Kidney capillary endothelial cell (primary cell): ENCODE results near the gene NOX1.
A peak's percentile ranks its signal among the peaks of the same experiment; 100 is the strongest.
"Not testable (repeated sequence)": the region's sequence is repeated elsewhere in the genome, so short reads cannot be mapped to it uniquely, and the experiment has no call there.

Experiments used
- DNase-seq: peaks from one replicate; pipeline ENCODE4 v3.0.0-alpha.2; 2018; ENCODE audit warnings: low spot score

The NOX1 gene

DNA sequence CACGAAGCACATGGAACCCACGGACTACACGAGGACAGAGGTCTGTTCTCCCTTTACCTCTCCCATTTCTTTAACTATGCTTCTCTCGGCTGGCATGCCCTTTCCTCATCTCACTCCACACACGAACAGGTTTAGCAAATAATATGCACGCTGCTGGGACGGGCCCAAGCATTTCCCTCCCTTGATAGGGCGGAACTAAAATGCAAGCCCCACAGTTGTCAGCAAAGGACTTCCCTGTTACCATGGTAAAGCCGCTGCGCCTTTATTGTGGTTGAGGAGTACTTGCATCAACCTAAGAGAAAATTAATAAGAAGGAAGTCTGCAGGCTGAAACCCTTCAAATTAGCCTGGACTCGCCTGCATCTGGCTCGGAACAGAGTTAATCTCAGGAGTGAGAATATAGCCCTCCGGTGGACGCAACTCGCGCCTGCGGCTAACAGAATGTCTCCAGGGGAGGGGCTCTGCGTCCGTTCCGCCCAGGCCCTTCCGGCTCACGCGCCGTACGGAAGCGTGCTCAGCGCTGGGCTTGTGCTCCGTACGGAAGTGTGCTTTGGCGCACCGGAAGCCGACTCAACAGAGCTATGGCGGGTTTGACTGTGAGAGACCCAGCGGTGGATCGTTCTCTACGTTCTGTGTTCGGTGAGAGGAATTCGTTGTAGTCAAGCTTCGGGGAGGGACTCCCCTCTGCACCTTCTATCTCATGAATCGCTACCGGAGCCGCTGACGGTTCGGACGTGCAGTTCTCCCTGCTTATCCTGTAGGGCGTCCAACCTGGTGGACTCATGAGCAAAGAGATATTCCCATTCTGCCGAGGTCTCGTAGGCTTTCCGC is 54.1 kb downstream of the NOX1 start, which contains the start of gene CSTF2:
Gene CSTF2 (plus strand): TSS at position 555 of the 830 bp plus-strand sequence. CDS start 26 bp downstream, at position 581.
- peak; percentile 61 for DNase-seq

DNA sequence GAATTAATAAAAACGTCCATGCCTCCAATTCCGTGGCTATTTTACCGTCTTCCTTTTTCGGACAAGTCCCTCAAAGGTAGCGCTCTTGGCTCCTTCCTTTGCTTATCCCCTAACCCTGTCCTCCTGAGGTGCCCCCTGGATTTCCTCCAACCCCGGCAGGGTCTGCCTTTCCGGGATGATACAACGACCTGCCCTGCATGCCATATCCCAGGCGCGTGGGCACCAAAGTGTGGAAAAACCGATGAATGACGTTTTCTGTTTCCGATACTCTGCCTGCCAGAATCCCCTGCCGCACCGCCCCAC is 54.7 kb downstream of the NOX1 start:
- no peak for DNase-seq

GRCh38 chrX:100817340-100817739 is 56.8 kb downstream of the NOX1 start:
- DNase-seq = no peak

GRCh38 chrX:100812216-100813158 is 61.7 kb downstream of the NOX1 start:
- no peak for DNase-seq

DNA sequence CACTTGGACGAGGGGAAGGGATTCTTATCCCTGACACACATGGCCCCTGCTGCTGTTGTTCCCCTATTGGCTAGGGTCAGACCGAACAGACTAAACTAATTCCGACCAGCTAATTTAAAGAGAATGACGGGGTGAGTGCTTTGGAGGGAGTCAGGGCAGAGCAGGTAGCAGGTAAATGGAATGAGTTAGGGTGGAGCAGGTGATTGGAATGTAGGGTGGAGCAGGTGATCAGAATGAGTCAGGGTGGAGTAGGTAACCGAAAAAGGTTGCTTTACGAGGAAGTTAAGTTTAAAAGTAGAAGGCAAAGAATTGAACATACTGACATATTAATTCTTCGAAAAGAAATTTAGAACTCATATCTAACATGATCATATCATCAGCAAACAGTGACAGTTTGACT is 65.9 kb downstream of the NOX1 start:
- DNase-seq = not testable (repeated sequence)

- DNase-seq = no peak
Observed at GRCh38 chrX:100804780-100805179, 69.4 kb downstream of the NOX1 start.

DNA sequence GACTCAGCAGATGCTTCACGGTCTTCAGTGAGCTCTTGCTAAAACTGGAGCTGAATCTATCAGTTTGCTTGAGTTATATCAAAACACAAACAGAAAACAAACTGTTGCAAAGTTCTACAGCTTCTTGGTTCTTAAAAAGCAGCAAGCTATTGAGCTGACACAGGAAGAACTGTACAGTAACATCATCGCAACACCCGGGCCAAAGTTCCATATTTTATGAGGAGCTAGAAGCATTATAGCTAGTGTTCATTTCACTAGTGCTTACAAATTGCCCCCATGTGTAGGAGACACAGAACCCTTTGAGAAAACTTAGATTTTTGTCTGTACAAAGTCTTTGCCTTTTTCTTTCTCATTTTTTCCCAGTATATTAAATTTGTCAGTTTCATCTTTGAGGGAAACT is 71.3 kb downstream of the NOX1 start:
- DNase-seq = no peak

DNA sequence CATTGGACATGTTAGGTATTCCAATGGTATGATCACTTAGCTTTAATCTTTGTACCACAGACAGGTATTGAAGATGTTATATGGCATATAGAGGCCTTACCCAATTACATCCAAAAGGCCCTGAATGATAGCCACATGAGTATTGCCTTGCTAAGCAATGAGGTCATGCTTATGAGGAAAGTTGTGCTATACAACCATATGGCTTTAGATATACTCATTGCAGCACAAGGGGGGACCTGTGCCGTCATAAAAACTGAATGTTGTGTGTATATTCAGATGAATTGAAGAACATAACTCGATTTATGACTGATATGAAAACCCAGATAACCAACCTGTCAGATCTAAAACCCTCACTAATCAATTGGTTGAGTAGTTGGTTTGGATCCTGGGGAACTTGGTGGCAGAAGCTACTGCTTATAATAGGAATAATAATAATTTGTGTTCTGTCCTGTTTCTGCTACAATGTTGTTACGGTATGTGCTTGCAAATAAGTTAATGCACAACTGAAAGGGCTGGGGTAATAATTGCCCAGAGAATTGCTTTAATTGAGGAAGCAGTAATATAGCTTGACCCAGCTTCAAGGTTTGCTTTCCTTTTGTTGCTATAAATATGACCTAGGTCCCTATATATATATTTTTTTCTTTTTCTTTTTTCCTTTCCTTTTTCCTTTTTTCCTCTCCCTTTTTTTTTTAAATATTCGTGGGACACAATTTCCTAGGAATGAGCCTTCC is 75.5 kb downstream of the NOX1 start:
- no peak for DNase-seq

- DNase-seq = no peak
Observed at GRCh38 chrX:100797359-100797758, 76.8 kb downstream of the NOX1 start.

DNA sequence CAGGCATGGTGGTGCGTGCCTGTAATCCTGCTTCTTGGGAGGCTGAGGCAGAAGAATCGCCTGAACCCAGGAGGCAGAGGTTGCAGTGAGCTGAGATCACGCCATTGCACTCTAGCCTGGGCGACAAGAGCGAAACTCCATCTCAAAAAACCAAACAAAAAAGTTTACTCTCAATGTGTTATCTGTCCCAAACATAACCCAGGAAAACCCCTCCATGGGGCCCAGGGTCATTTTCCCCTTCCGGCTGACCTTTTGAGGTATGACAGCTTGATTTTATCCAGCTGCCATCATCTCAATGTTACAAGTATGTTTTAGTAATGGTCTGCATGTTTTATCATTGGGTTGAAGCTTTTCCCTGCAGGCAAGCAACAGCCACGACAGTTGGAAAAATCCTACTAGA is 77.8 kb downstream of the NOX1 start:
- DNase-seq = not testable (repeated sequence)
